Measurements from ENCODE around the gene EPHA2.

DNA sequence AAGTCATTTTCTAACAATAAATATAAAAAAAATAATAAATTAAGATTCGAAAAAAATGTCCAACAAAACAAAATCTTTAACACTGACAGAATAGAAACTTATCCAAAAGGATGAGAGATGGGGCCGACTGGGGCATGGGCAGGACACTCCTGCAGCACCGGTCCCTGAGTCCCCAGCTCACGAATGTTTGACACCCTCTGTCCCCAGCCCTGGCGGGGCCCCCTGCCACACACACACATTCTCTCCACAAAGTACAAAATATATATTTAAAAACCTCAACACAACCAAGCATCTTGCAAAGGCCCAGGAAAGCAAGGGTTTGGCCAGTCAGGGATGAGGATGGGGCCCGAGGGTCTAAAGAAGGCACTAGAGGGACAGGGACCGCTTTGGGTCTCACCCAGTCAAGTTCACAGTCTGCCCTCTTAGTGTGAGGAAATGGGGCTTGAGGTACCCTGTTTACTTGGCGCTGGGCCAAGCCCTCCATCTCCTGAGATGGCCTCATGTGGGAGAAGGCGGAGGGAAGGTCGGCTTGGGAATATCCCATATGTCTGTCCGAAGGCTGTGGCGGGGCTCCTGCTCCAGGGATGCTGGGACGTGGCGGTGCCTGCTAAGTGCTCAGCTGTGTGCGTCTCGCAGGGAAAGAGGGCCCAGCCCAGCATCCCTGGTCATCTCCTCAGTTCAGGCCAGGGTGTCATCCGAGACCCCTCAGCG is 31.3 kb downstream of the EPHA2 start:
- TF ChIP-seq, protein P1, sequence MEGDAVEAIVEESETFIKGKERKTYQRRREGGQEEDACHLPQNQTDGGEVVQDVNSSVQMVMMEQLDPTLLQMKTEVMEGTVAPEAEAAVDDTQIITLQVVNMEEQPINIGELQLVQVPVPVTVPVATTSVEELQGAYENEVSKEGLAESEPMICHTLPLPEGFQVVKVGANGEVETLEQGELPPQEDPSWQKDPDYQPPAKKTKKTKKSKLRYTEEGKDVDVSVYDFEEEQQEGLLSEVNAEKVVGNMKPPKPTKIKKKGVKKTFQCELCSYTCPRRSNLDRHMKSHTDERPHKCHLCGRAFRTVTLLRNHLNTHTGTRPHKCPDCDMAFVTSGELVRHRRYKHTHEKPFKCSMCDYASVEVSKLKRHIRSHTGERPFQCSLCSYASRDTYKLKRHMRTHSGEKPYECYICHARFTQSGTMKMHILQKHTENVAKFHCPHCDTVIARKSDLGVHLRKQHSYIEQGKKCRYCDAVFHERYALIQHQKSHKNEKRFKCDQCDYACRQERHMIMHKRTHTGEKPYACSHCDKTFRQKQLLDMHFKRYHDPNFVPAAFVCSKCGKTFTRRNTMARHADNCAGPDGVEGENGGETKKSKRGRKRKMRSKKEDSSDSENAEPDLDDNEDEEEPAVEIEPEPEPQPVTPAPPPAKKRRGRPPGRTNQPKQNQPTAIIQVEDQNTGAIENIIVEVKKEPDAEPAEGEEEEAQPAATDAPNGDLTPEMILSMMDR (IDR thresholded peaks at IDR 0.05; ENCODE audit: extremely low read depth in 1 of 2, insufficient read depth in 1 of 2, low read depth in 1 of 2, low read length in 2 of 2), result no peak
- TF ChIP-seq EZH2 (IDR thresholded peaks at IDR 0.05; ENCODE audit: borderline replicate concordance, low read depth, low read length, severe bottlenecking) (no peak), POLR2A (IDR thresholded peaks at IDR 0.05; ENCODE audit: low read depth, low read length) (no peak), POLR2AphosphoS5 (IDR thresholded peaks at IDR 0.05; ENCODE audit: insufficient read depth, low read depth, low read length) (no peak), JUN (IDR thresholded peaks at IDR 0.05; ENCODE audit: borderline replicate concordance, insufficient read depth, insufficient read length, low read depth) (no peak)
- TF ChIP-seq, protein P2, sequence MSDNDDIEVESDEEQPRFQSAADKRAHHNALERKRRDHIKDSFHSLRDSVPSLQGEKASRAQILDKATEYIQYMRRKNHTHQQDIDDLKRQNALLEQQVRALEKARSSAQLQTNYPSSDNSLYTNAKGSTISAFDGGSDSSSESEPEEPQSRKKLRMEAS (IDR thresholded peaks at IDR 0.05; ENCODE audit: insufficient read depth, insufficient read length), result no peak

Measured in endothelial cell of umbilical vein (primary cell).